Liver (tissue), 9 donors: ENCODE results near the gene IKBKE. TPM values are rescaled to one million over a fixed set of nuclear protein-coding genes. Genes with fewer than 3 reads are reported as not detected.

Experiments
- DNase-seq: peaks from one replicate; pipeline ENCODE4 v3.0.0-alpha.2; 2017; ENCODE audit warnings: low spot score
- H3K27ac ChIP-seq, 2 donors: one replicate each; pipeline ENCODE4 v1.7.0; 2013; ENCODE audit warnings: inconsistent platforms in 2 of 2, low read length in 2 of 2, control low read depth in 1 of 2, low read depth in 1 of 2, mild to moderate bottlenecking in 1 of 2
- H3K27me3 ChIP-seq, 4 donors: one replicate each; pipeline versions ENCODE4 v1.6.1 to v1.7.0; 2013; ENCODE audit warnings: low read length in 3 of 4, inconsistent platforms in 1 of 4, mild to moderate bottlenecking in 1 of 4, moderate library complexity in 1 of 4; ENCODE audit not compliant: control insufficient read depth in 4 of 4, insufficient read depth in 4 of 4
- H3K36me3 ChIP-seq, 4 donors: one replicate each; pipeline versions ENCODE4 v1.6.1 to v1.7.0; 2013; ENCODE audit warnings: low read length in 3 of 4, mild to moderate bottlenecking in 3 of 4, low read depth in 1 of 4, moderate library complexity in 1 of 4; ENCODE audit not compliant: control insufficient read depth in 4 of 4, insufficient read depth in 3 of 4
- H3K4me1 ChIP-seq, 4 donors: one replicate each; pipeline versions ENCODE4 v1.6.1 to v1.7.0; 2013; ENCODE audit warnings: low read length in 3 of 4, mild to moderate bottlenecking in 3 of 4, moderate library complexity in 1 of 4; ENCODE audit not compliant: control insufficient read depth in 4 of 4, insufficient read depth in 4 of 4
- H3K4me3 ChIP-seq, 3 donors: one replicate each; pipeline versions ENCODE4 v1.6.1 to v1.7.0; 2013; ENCODE audit warnings: low read length in 3 of 3, control low read depth in 1 of 3, low read depth in 1 of 3, mild to moderate bottlenecking in 1 of 3
- H3K9ac ChIP-seq, 2 donors: one replicate each; pipeline ENCODE4 v1.7.0; 2013; ENCODE audit warnings: low read length in 2 of 2, mild to moderate bottlenecking in 2 of 2, moderate library complexity in 2 of 2, control low read depth in 1 of 2, low read depth in 1 of 2
- H3K9me3 ChIP-seq, 4 donors: one replicate each; pipeline versions ENCODE4 v1.6.1 to v1.7.0; 2013; ENCODE audit warnings: low read length in 3 of 4; ENCODE audit not compliant: control insufficient read depth in 4 of 4
- EGR1 ChIP-seq, 2 donors: IDR thresholded peaks; 2 replicates each; pipeline ENCODE4 v1.6.1; 2016 to 2018; ENCODE audit warnings: antibody characterized with exemption in 2 of 2, low read depth in 2 of 2
- FOXA1 ChIP-seq: IDR thresholded peaks from 2 replicates; pipeline ENCODE4 v1.6.1; 2016; ENCODE audit warnings: antibody characterized with exemption
- FOXA2 ChIP-seq: IDR thresholded peaks from 2 replicates; pipeline ENCODE4 v1.6.1; 2016; ENCODE audit warnings: antibody characterized with exemption
- GABPA ChIP-seq, 2 donors: IDR thresholded peaks in 1 of 2; conservative IDR thresholded peaks in 1 of 2; 2 replicates each; pipeline ENCODE4 v1.6.1; 2016; ENCODE audit warnings: antibody characterized with exemption in 2 of 2, mild to moderate bottlenecking in 1 of 2, moderate library complexity in 1 of 2
- HNF4A ChIP-seq, 2 donors: conservative IDR thresholded peaks; 2 replicates each; pipeline ENCODE4 v1.6.1; 2016; ENCODE audit warnings: antibody characterized with exemption in 2 of 2, mild to moderate bottlenecking in 2 of 2
- NR2F2 ChIP-seq: IDR thresholded peaks from 2 replicates; pipeline ENCODE4 v1.6.1; 2016; ENCODE audit warnings: antibody characterized with exemption
- RAD21 ChIP-seq, 2 donors: IDR thresholded peaks; 2 replicates each; pipeline ENCODE4 v1.6.1; 2016; ENCODE audit warnings: antibody characterized with exemption in 2 of 2, mild to moderate bottlenecking in 2 of 2
- SP1 ChIP-seq: IDR thresholded peaks from 2 replicates; pipeline ENCODE4 v1.6.1; 2018; ENCODE audit warnings: antibody characterized with exemption, mild to moderate bottlenecking
- TAF1 ChIP-seq: conservative IDR thresholded peaks from 2 replicates; pipeline ENCODE4 v1.6.1; 2016; ENCODE audit warnings: antibody characterized with exemption, mild to moderate bottlenecking
- YY1 ChIP-seq: IDR thresholded peaks from 2 replicates; pipeline ENCODE4 v1.6.1; 2016; ENCODE audit warnings: antibody characterized with exemption, mild to moderate bottlenecking
- WGBS: extraction: QIAGEN DNeasy Blood & Tissue Kit; methylation state at CpG from one replicate; pipeline ENCODE4 v1.1.7; 2013; 5-methylcytosine and 5-hydroxymethylcytosine counted together
- polyA plus RNA-seq, 2 donors: library from polyadenylated mRNA; stranded (reverse) in 1 of 2; unstranded in 1 of 2; fragments of 200-250 nt in 1 of 2; fragments of >200 nt in 1 of 2; fragmentation: Nextera tagmentation in 1 of 2; extraction: Ambion mirVana in 1 of 2; gene quantifications; one replicate each; pipeline versions ENCODE4 v1.2.1 to v1.2.3, GENCODE V29; 2013 to 2015
- total RNA-seq, 2 donors: library from RNA; depleted of rRNA; stranded (reverse); fragments of >200 nt; gene quantifications; one replicate each; pipeline ENCODE4 v1.2.3, GENCODE V29; 2014
- TF ChIP-seq, protein P1 (sequence below): IDR thresholded peaks from 2 replicates; pipeline ENCODE4 v1.6.1; 2016; ENCODE audit warnings: antibody characterized with exemption
- TF ChIP-seq, protein P2 (sequence below): IDR thresholded peaks from 2 replicates; pipeline ENCODE4 v1.6.1; 2016; ENCODE audit warnings: antibody characterized with exemption, mild to moderate bottlenecking
- TF ChIP-seq, protein P3 (sequence below): IDR thresholded peaks from 2 replicates; pipeline ENCODE4 v1.6.1; 2016; ENCODE audit warnings: antibody characterized with exemption
- TF ChIP-seq, protein P4 (sequence below): IDR thresholded peaks from 2 replicates; pipeline ENCODE4 v1.6.1; 2016; ENCODE audit warnings: antibody characterized with exemption
- donor health status: healthy.
- donor health status: healthy.
- donor health status: healthy.
- donor health status: healthy.
- donor health status: healthy.

Gene IKBKE
- total and polyA plus RNA-seq, 4 donors: 0.81 to 3.9 (median 1.5) TPM

DNA sequence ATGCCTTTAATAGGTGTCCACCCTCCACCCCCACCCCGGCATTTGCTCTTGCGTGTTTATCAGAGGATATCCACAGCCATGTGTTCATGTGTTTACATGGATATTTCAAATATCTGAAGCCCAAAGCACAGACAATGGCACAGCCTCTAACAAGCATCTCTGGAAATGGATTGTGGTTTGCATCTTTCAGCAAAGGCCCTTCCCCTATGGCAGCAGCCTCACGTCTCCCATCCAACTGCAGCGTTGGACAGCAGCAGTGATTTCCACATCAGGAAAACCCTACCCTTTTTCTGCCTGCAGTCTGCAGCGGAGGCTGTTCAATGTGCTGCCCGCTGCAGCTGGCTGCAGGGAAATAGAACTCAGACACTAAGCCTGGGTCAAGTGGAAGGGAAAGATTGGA, 38.7 kb downstream of the IKBKE start:
- 18% methylated on average over 6 of the region's 6 CpGs for WGBS
- DNase-seq: no peak
- H3K27me3 ChIP-seq: no peaks in the 10 kb centered on the region
- peak overlapping the region; percentile 19 to 76 for H3K27ac ChIP-seq
- H3K9me3 ChIP-seq: no peaks in the 10 kb centered on the region
- no peaks in the 10 kb centered on the region for H3K36me3 ChIP-seq
- peak overlapping the region in 1 of 2 donors; percentile 52 for H3K9ac ChIP-seq
- TF ChIP-seq RAD21 (IDR thresholded peaks at IDR 0.05): peak in 1 of 2 donors; percentile 43
- TF ChIP-seq FOXA1: no peak
- no peak for TF ChIP-seq TAF1
- TF ChIP-seq, protein P1, sequence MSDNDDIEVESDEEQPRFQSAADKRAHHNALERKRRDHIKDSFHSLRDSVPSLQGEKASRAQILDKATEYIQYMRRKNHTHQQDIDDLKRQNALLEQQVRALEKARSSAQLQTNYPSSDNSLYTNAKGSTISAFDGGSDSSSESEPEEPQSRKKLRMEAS: no peak
- TF ChIP-seq, protein P2, sequence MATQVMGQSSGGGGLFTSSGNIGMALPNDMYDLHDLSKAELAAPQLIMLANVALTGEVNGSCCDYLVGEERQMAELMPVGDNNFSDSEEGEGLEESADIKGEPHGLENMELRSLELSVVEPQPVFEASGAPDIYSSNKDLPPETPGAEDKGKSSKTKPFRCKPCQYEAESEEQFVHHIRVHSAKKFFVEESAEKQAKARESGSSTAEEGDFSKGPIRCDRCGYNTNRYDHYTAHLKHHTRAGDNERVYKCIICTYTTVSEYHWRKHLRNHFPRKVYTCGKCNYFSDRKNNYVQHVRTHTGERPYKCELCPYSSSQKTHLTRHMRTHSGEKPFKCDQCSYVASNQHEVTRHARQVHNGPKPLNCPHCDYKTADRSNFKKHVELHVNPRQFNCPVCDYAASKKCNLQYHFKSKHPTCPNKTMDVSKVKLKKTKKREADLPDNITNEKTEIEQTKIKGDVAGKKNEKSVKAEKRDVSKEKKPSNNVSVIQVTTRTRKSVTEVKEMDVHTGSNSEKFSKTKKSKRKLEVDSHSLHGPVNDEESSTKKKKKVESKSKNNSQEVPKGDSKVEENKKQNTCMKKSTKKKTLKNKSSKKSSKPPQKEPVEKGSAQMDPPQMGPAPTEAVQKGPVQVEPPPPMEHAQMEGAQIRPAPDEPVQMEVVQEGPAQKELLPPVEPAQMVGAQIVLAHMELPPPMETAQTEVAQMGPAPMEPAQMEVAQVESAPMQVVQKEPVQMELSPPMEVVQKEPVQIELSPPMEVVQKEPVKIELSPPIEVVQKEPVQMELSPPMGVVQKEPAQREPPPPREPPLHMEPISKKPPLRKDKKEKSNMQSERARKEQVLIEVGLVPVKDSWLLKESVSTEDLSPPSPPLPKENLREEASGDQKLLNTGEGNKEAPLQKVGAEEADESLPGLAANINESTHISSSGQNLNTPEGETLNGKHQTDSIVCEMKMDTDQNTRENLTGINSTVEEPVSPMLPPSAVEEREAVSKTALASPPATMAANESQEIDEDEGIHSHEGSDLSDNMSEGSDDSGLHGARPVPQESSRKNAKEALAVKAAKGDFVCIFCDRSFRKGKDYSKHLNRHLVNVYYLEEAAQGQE: peak; percentile 88
- TF ChIP-seq GABPA (IDR thresholded peaks at IDR 0.05 in 1 of 2, conservative IDR thresholded peaks at IDR 0.05 in 1 of 2): no peak
- peak; percentile 10 for TF ChIP-seq YY1
- H3K4me3 ChIP-seq: peak overlapping the region; percentile 31 to 79 (median 38)
- H3K4me1 ChIP-seq: peaks cover 11 to 76% (median 58%) of the 10 kb centered on the region in 4 donors

DNA sequence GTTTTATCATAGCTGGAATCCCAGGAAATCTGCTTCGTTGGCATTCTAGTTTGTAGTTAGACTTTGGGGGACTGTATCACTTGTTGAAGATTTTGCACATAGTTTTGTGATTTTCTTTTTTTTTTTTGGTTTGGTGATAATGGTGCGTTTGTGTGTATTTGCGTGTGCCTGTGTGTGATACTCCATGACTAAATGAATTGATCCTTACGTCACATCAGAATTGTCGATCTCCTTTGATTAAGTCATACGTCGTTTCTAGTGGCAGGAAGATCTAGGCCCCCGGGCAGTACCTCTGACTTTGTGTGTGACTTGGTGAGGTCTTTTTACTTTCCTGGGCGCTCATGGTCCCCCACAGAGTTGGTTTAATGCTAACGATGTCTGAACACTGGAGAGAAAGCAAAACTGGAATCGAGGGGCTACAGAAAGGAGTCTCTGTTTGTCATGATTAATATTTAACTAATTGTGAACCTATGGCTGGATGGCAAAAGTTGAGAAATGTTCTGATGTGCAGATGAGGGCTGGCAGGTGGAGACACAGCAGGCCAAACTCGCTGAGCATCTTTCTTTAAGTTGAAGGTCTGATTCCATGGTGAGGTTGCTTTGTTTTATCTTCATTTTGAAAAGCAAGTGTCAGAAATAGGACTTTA, 39.5 kb downstream of the IKBKE start:
- Histone ChIP-seq H3K36me3 (no peaks in the 10 kb centered on the region), H3K4me1 (peaks cover 11 to 70% (median 58%) of the 10 kb centered on the region in 4 donors), H3K4me3 (peak overlapping the region; percentile 10 to 38 (median 31)), H3K27ac (peak overlapping the region; percentile 1 to 19), H3K9me3 (no peaks in the 10 kb centered on the region), H3K9ac (no peak overlapping the region), H3K27me3 (no peaks in the 10 kb centered on the region)
- no peak for DNase-seq
- WGBS: 38% methylated on average over 12 of the region's 12 CpGs
- TF ChIP-seq GABPA (IDR thresholded peaks at IDR 0.05 in 1 of 2, conservative IDR thresholded peaks at IDR 0.05 in 1 of 2): no peak
- TF ChIP-seq HNF4A (conservative IDR thresholded peaks at IDR 0.05): peak in 1 of 2 donors; percentile 14
- TF ChIP-seq FOXA1: no peak
- TF ChIP-seq, protein P3, sequence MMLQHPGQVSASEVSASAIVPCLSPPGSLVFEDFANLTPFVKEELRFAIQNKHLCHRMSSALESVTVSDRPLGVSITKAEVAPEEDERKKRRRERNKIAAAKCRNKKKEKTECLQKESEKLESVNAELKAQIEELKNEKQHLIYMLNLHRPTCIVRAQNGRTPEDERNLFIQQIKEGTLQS: no peak
- no peak for TF ChIP-seq NR2F2

DNA sequence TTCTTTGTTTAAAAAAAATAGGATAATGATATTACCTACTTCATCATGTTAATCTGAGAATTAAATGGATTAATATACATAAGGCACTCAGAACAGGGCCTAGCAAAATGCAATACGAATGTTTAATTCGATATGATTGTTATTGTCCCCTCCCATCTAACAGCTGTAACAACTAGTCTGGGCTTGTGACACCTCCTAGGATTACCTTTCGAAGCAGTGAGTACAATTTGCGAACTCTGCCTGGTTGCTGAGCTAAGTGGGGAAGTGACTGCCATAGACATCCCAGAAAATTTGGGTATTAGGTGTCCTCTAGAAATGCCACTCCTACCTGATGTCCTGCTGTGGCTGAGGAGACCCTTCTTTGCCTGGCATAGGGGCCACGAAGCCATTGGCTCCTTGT, 40.1 kb downstream of the IKBKE start:
- Histone ChIP-seq H3K27me3 (no peaks in the 10 kb centered on the region), H3K9me3 (no peaks in the 10 kb centered on the region), H3K9ac (no peak overlapping the region), H3K36me3 (no peaks in the 10 kb centered on the region), H3K27ac (peak overlapping the region in 1 of 2 donors; percentile 9), H3K4me3 (no peak overlapping the region), H3K4me1 (peaks cover 11 to 70% (median 59%) of the 10 kb centered on the region in 4 donors)
- 91% methylated on average over 5 of the region's 5 CpGs for WGBS
- TF ChIP-seq SP1 (no peak), EGR1 (IDR thresholded peaks at IDR 0.05; ENCODE audit: low read depth in 2 of 2) (no peak), RAD21 (IDR thresholded peaks at IDR 0.05) (no peak), NR2F2 (no peak), TAF1 (no peak), FOXA2 (no peak), GABPA (IDR thresholded peaks at IDR 0.05 in 1 of 2, conservative IDR thresholded peaks at IDR 0.05 in 1 of 2) (no peak), HNF4A (conservative IDR thresholded peaks at IDR 0.05) (no peak)
- TF ChIP-seq, protein P1: no peak
- TF ChIP-seq, protein P2: no peak
- TF ChIP-seq, protein P4, sequence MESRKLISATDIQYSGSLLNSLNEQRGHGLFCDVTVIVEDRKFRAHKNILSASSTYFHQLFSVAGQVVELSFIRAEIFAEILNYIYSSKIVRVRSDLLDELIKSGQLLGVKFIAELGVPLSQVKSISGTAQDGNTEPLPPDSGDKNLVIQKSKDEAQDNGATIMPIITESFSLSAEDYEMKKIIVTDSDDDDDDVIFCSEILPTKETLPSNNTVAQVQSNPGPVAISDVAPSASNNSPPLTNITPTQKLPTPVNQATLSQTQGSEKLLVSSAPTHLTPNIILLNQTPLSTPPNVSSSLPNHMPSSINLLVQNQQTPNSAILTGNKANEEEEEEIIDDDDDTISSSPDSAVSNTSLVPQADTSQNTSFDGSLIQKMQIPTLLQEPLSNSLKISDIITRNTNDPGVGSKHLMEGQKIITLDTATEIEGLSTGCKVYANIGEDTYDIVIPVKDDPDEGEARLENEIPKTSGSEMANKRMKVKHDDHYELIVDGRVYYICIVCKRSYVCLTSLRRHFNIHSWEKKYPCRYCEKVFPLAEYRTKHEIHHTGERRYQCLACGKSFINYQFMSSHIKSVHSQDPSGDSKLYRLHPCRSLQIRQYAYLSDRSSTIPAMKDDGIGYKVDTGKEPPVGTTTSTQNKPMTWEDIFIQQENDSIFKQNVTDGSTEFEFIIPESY: no peak
- DNase-seq: no peak
